Stomach (tissue), 9 donors: ENCODE data around the gene NAA38. TPM values are rescaled to one million over a fixed set of nuclear protein-coding genes. Genes with fewer than 3 reads are reported as not detected.

ENCODE experiments used
- DNase-seq, 2 donors: peaks; one replicate each; pipeline versions ENCODE4 v3.0.0 to v3.0.0-alpha.2; 2013 to 2019
- H3K27ac ChIP-seq, 5 donors: fragments of 200-600 bp in 4 of 5; sonication (generic) in 4 of 5; one replicate each; pipeline ENCODE4 v1.5.1; 2013 to 2019; ENCODE audit warnings: mild to moderate bottlenecking in 1 of 5, moderate library complexity in 1 of 5
- H3K27me3 ChIP-seq, 3 donors: fragments of 200-600 bp; sonication (generic); one replicate each; pipeline ENCODE4 v1.5.1; 2017 to 2019; ENCODE audit warnings: mixed run types in 1 of 3
- H3K36me3 ChIP-seq, 4 donors: fragments of 200-600 bp; sonication (generic); 1 replicate in 3 of 4; 2 replicates in 1 of 4; pipeline ENCODE4 v1.5.1; 2016 to 2019
- H3K4me1 ChIP-seq, 4 donors: fragments of 200-600 bp; sonication (generic); one replicate each; pipeline ENCODE4 v1.5.1; 2016 to 2019
- H3K4me3 ChIP-seq, 4 donors: fragments of 200-600 bp; sonication (generic) in 3 of 4; one replicate each; pipeline ENCODE4 v1.5.1; 2016 to 2019; ENCODE audit warnings: mild to moderate bottlenecking in 1 of 4
- H3K9me3 ChIP-seq, 4 donors: fragments of 200-600 bp; sonication (generic); one replicate each; pipeline ENCODE4 v1.5.1; 2016 to 2019
- CTCF ChIP-seq, 7 experiments: fragments of 450-650 bp in 4 of 7; fragments of 200-600 bp in 3 of 7; sonication (generic) in 3 of 7; IDR thresholded peaks; one replicate each; pipeline ENCODE4 v1.5.1; 2016 to 2019; ENCODE audit warnings: antibody characterized with exemption in 7 of 7, control low read depth in 2 of 7, mild to moderate bottlenecking in 1 of 7
- EP300 ChIP-seq: sonication (generic); formaldehyde crosslinking; IDR thresholded peaks from one replicate; pipeline ENCODE4 v1.6.1; 2017; ENCODE audit warnings: antibody characterized with exemption
- POLR2A ChIP-seq, 4 donors: fragments of 450-650 bp; IDR thresholded peaks; one replicate each; pipeline ENCODE4 v1.6.1; 2016; ENCODE audit warnings: antibody characterized with exemption in 4 of 4, control low read depth in 2 of 4, mild to moderate bottlenecking in 1 of 4, moderate library complexity in 1 of 4
- POLR2AphosphoS5 ChIP-seq, 3 donors: sonication (generic); formaldehyde crosslinking; IDR thresholded peaks; one replicate each; pipeline ENCODE4 v1.6.1; 2016; ENCODE audit warnings: antibody characterized with exemption in 3 of 3
- WGBS, 5 donors: extraction: QIAGEN DNeasy Blood & Tissue Kit in 3 of 5; methylation state at CpG; one replicate each; pipeline versions ENCODE4 v1.1.5 to v1.1.7; 2013 to 2018; 5-methylcytosine and 5-hydroxymethylcytosine counted together
- intact Hi-C: fragments of 100-400 bp; cut with DNase I; formaldehyde crosslinking; loops from one replicate; pipeline ENCODE4 v1.15.1; 2023; ENCODE audit warnings: low total_unique reads
- polyA plus RNA-seq, 3 donors: library from polyadenylated mRNA; stranded (reverse); fragments of 200-250 nt; gene quantifications; one replicate each; pipeline ENCODE4 v1.2.3, GENCODE V29; 2013
- total RNA-seq, 5 donors: library from RNA; depleted of rRNA; stranded (reverse); fragments of >200 nt; gene quantifications; one replicate each; pipeline versions ENCODE4 v1.1.0 to v1.2.3, GENCODE V29; 2014 to 2016
- donor health status: healthy with polysubstance abuse.
- donor health status: Bipolar disorder and iron deficiency.
- donor health status: healthy.

Gene NAA38
- total and polyA plus RNA-seq, 8 donors: 42.0 to 281 (median 126) TPM

- no peak for DNase-seq
- WGBS, 5 donors: 68 to 79% (median 73%) methylated on average over 14 of the region's 14 CpGs
- H3K4me3 ChIP-seq: no peak overlapping the region
- H3K9me3 ChIP-seq: no peaks in the 10 kb centered on the region
- H3K4me1 ChIP-seq: peaks cover 6 to 17% (median 10%) of the 10 kb centered on the region in 4 donors
- H3K27me3 ChIP-seq: peaks cover 0 to 11% (median 0%) of the 10 kb centered on the region in 3 donors
- intact Hi-C loops: no loop called here
- TF ChIP-seq POLR2AphosphoS5 (IDR thresholded peaks at IDR 0.05): no peak
- TF ChIP-seq POLR2A (IDR thresholded peaks at IDR 0.05): no peak
- TF ChIP-seq EP300: no peak
- TF ChIP-seq CTCF (IDR thresholded peaks at IDR 0.05): no peak
- H3K27ac ChIP-seq: no peak overlapping the region
- no peaks in the 10 kb centered on the region for H3K36me3 ChIP-seq
Observed at GRCh38 chr17:7822126-7822525, 35.2 kb downstream of the NAA38 start.

- Histone ChIP-seq H3K9me3 (no peaks in the 10 kb centered on the region), H3K36me3 (no peaks in the 10 kb centered on the region), H3K4me1 (peaks cover 0 to 7% (median 1%) of the 10 kb centered on the region in 4 donors), H3K4me3 (no peak overlapping the region), H3K27me3 (peaks cover 0 to 11% (median 0%) of the 10 kb centered on the region in 3 donors), H3K27ac (no peak overlapping the region)
- intact Hi-C loops: no loop called here
- no peak for DNase-seq
- TF ChIP-seq CTCF (IDR thresholded peaks at IDR 0.05) (no peak), POLR2A (IDR thresholded peaks at IDR 0.05) (no peak), POLR2AphosphoS5 (IDR thresholded peaks at IDR 0.05) (no peak), EP300 (no peak)
- WGBS, 5 donors: 72 to 80% (median 77%) methylated on average over 5 of the region's 5 CpGs
Observed at GRCh38 chr17:7820231-7820630, 37.1 kb downstream of the NAA38 start.

- Histone ChIP-seq H3K36me3 (no peaks in the 10 kb centered on the region), H3K9me3 (no peaks in the 10 kb centered on the region), H3K4me3 (no peak overlapping the region), H3K27me3 (peaks cover 0 to 11% (median 0%) of the 10 kb centered on the region in 3 donors), H3K27ac (no peak overlapping the region), H3K4me1 (no peaks in the 10 kb centered on the region)
- DNase-seq: no peak
- intact Hi-C loops: no loop called here
- WGBS, 5 donors: 81 to 89% (median 85%) methylated on average over 21 to 27 of the region's 27 CpGs
- TF ChIP-seq POLR2AphosphoS5 (IDR thresholded peaks at IDR 0.05) (no peak), EP300 (no peak), CTCF (IDR thresholded peaks at IDR 0.05) (no peak), POLR2A (IDR thresholded peaks at IDR 0.05) (no peak)
Observed at GRCh38 chr17:7818746-7819645, 38.4 kb downstream of the NAA38 start.

GRCh38 chr17:7818026-7818425, 39.3 kb downstream of the NAA38 start:
- 84 to 90% (median 86%) methylated on average over 10 of the region's 10 CpGs for WGBS, 5 donors
- intact Hi-C loops: no loop called here
- no peaks in the 10 kb centered on the region for H3K9me3 ChIP-seq

More at GRCh38 chr17:7818026-7818425, 39.3 kb downstream of the NAA38 start:
- Histone ChIP-seq H3K4me1 (no peaks in the 10 kb centered on the region), H3K36me3 (no peaks in the 10 kb centered on the region), H3K27ac (no peak overlapping the region), H3K4me3 (no peak overlapping the region), H3K27me3 (peaks cover 0 to 11% (median 0%) of the 10 kb centered on the region in 3 donors)
- TF ChIP-seq POLR2AphosphoS5 (IDR thresholded peaks at IDR 0.05) (no peak), POLR2A (IDR thresholded peaks at IDR 0.05) (no peak), EP300 (no peak), CTCF (IDR thresholded peaks at IDR 0.05) (no peak)
- no peak for DNase-seq
